Loucy (cell line): ENCODE results near the gene ADAMTS13.

ENCODE experiments used
- CTCF ChIP-seq: fragments of 200-600 bp; sonication (generic); conservative IDR thresholded peaks from 2 replicates; pipeline ENCODE4 v1.5.1; 2014; ENCODE audit warnings: mild to moderate bottlenecking, antibody characterized with exemption, low read length
- EZH2phosphoT487 ChIP-seq: fragments of 200-600 bp; IDR thresholded peaks from 2 replicates; pipeline ENCODE4 v1.6.1; 2018; ENCODE audit warnings: antibody characterized with exemption, mild to moderate bottlenecking, moderate library complexity, borderline replicate concordance

DNA sequence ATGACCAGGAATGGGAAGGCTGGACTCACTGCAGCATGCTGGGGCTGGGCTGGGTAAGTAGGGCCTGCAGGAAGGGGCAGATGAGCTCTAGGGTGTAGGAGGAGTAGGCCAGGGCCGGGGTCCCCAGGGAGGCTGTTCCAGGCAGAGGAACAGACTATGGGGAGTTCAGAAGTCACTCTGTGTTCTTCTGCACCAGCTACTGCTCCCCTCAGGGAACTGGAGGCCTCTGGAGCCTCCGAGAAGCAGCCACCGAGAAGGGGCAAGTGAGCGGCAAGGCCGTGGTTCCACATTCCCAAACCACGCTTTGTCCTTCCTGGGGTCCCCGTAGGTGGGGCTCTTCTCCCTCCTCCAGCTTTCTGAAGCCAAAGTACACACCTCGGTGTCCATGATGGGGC lies 65.2 kb downstream of the ADAMTS13 start:
- TF ChIP-seq CTCF (no peak), EZH2phosphoT487 (no peak)
